ENCODE data around the gene ZFYVE27.

DNA sequence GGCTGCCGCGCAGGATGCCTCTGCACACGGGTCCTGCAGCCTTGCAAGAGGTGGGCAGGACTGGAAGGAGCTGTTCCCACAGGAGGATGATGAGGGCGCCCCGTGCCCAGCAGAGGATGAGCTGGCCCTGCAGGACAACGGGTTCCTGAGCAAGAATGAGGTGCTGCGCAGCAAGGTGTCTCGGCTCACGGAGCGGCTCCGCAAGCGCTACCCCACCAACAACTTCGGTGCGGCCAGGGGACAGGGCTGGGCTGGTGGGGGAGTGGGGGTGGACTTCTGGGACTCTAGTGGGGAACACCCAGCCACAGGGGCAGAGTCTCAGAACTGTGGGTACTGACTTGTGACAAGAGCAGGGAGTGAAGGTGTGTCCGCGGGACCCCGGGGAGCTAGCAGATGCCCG, 16.0 kb downstream of the ZFYVE27 start:
- TF ChIP-seq, protein P1, sequence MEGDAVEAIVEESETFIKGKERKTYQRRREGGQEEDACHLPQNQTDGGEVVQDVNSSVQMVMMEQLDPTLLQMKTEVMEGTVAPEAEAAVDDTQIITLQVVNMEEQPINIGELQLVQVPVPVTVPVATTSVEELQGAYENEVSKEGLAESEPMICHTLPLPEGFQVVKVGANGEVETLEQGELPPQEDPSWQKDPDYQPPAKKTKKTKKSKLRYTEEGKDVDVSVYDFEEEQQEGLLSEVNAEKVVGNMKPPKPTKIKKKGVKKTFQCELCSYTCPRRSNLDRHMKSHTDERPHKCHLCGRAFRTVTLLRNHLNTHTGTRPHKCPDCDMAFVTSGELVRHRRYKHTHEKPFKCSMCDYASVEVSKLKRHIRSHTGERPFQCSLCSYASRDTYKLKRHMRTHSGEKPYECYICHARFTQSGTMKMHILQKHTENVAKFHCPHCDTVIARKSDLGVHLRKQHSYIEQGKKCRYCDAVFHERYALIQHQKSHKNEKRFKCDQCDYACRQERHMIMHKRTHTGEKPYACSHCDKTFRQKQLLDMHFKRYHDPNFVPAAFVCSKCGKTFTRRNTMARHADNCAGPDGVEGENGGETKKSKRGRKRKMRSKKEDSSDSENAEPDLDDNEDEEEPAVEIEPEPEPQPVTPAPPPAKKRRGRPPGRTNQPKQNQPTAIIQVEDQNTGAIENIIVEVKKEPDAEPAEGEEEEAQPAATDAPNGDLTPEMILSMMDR (conservative IDR thresholded peaks at IDR 0.05; ENCODE audit: low read length) = no peak
- no peak for TF ChIP-seq EZH2phosphoT487 (IDR thresholded peaks at IDR 0.05; ENCODE audit: borderline replicate concordance, low read depth, low read length)

All from OCI-LY7 (cell line).